IMR-90 (cell line): Measurements from ENCODE around the gene AAK1. TPM values are rescaled to one million over a fixed set of nuclear protein-coding genes. Genes with fewer than 3 reads are reported as not detected.

Experiments used
- ATAC-seq: fragments of 200-7000 bp; cut with Tn5 transposase; 2 replicates; pipeline ENCODE4 v1.9.1; 2020; ENCODE audit warnings: low read depth, mild to moderate bottlenecking, moderate library complexity
- BruUV-seq: library from RNA; stranded (reverse); fragments of 400-500 nt; replicated peaks from 2 replicates; lab custom pipeline; 2021; lab: Mats Ljungman, UMichigan
- CTCF ChIA-PET: fragments of 300-600 bp; formaldehyde crosslinking; extraction: SDS; loops from one replicate; lab custom pipeline; 2021; ENCODE audit warnings: antibody characterized with exemption; lab: Yijun Ruan, JAX
- POLR2A ChIA-PET: fragments of 300-600 bp; sonication (Branson Sonifier 250); formaldehyde crosslinking; loops from one replicate; lab custom pipeline; 2022; ENCODE audit warnings: antibody characterized with exemption; ENCODE audit not compliant: unreplicated experiment; lab: Charles Lee
- DNase-seq: peaks from one replicate; pipeline ENCODE4 v3.0.0; 2013
- H2AFZ ChIP-seq: replicated peaks from 2 replicates; pipeline ENCODE3; 2013; ENCODE audit warnings: low read length, mild to moderate bottlenecking; ENCODE audit not compliant: poor library complexity
- H2AK5ac ChIP-seq: 2 replicates; pipeline ENCODE4 v1.6.1; 2013; ENCODE audit warnings: low read depth, low read length, inconsistent platforms
- H2AK9ac ChIP-seq: replicated peaks from 2 replicates; pipeline ENCODE3; 2013; ENCODE audit warnings: mild to moderate bottlenecking, low read depth, low read length, moderate library complexity; ENCODE audit not compliant: poor library complexity
- H2BK120ac ChIP-seq: 2 replicates; pipeline ENCODE4 v1.6.1; 2013; ENCODE audit warnings: low read depth, low read length, inconsistent platforms
- H2BK15ac ChIP-seq: 3 replicates; pipeline ENCODE4 v1.6.1; 2013; ENCODE audit warnings: low read depth, low read length, inconsistent platforms
- H2BK20ac ChIP-seq: 2 replicates; pipeline ENCODE4 v1.6.1; 2013; ENCODE audit warnings: low read depth, mild to moderate bottlenecking, inconsistent platforms, low read length, moderate library complexity
- H2BK5ac ChIP-seq: 2 replicates; pipeline ENCODE4 v1.6.1; 2013; ENCODE audit warnings: mild to moderate bottlenecking, low read depth, low read length, inconsistent platforms; ENCODE audit not compliant: poor library complexity, severe bottlenecking
- H3K14ac ChIP-seq: replicated peaks from 2 replicates; pipeline ENCODE4 v1.6.1; 2013; ENCODE audit warnings: low read depth, low read length, inconsistent platforms
- H3K18ac ChIP-seq: 2 replicates; pipeline ENCODE4 v1.6.1; 2013; ENCODE audit warnings: low read depth, low read length, control low read depth
- H3K23ac ChIP-seq: 2 replicates; pipeline ENCODE4 v1.6.1; 2013; ENCODE audit warnings: low read depth, low read length, inconsistent platforms
- H3K27ac ChIP-seq: 2 replicates; pipeline ENCODE4 v1.5.1; 2013; ENCODE audit warnings: mild to moderate bottlenecking, control low read depth, low read length; ENCODE audit not compliant: insufficient read depth
- H3K27me3 ChIP-seq: 2 replicates; pipeline ENCODE4 v1.6.1; 2013; ENCODE audit warnings: low read length; ENCODE audit not compliant: control insufficient read depth, insufficient read depth
- H3K36me3 ChIP-seq: 2 replicates; pipeline ENCODE4 v1.6.1; 2013; ENCODE audit warnings: low read length, mixed read lengths; ENCODE audit not compliant: control insufficient read depth, insufficient read depth
- H3K4ac ChIP-seq: 2 replicates; pipeline ENCODE4 v1.6.1; 2013; ENCODE audit warnings: low read depth, low read length, inconsistent platforms
- H3K4me1 ChIP-seq: 2 replicates; pipeline ENCODE4 v1.6.1; 2013; ENCODE audit warnings: low read length, mixed read lengths; ENCODE audit not compliant: control insufficient read depth, insufficient read depth
- H3K4me2 ChIP-seq: 2 replicates; pipeline ENCODE4 v1.6.1; 2013; ENCODE audit warnings: low read depth, mild to moderate bottlenecking, control low read depth, low read length, moderate library complexity
- H3K4me3 ChIP-seq: 2 replicates; pipeline ENCODE4 v1.5.1; 2013; ENCODE audit warnings: low read depth, mild to moderate bottlenecking, control low read depth, low read length, moderate library complexity; ENCODE audit not compliant: insufficient read depth
- H3K56ac ChIP-seq: 2 replicates; pipeline ENCODE4 v1.6.1; 2013; ENCODE audit warnings: low read length, inconsistent platforms; ENCODE audit not compliant: insufficient read depth; ENCODE audit errors: extremely low read depth
- H3K79me1 ChIP-seq, 2 experiments: 2 replicates each; pipeline ENCODE4 v1.6.1; 2013; ENCODE audit warnings: low read length in 2 of 2, inconsistent platforms in 1 of 2, low read depth in 1 of 2
- H3K9ac ChIP-seq: 2 replicates; pipeline ENCODE4 v1.6.1; 2013; ENCODE audit warnings: low read depth, low read length, control low read depth
- H3K9me1 ChIP-seq: 2 replicates; pipeline ENCODE4 v1.6.1; 2013; ENCODE audit warnings: low read length, inconsistent platforms; ENCODE audit not compliant: insufficient read depth
- H3K9me3 ChIP-seq: 2 replicates; pipeline ENCODE4 v1.6.1; 2013; ENCODE audit warnings: low read length; ENCODE audit not compliant: control insufficient read depth, insufficient read depth
- H4K20me1 ChIP-seq: 2 replicates; pipeline ENCODE4 v1.6.1; 2013; ENCODE audit warnings: low read length, inconsistent platforms; ENCODE audit not compliant: insufficient read depth
- H4K5ac ChIP-seq: 2 replicates; pipeline ENCODE4 v1.6.1; 2013; ENCODE audit warnings: mild to moderate bottlenecking, low read depth, low read length, control low read depth
- H4K8ac ChIP-seq, 2 experiments: 2 replicates each; pipeline ENCODE4 v1.6.1; 2013; ENCODE audit warnings: low read depth in 2 of 2, low read length in 2 of 2, control low read depth in 1 of 2, inconsistent platforms in 1 of 2
- H4K91ac ChIP-seq: 2 replicates; pipeline ENCODE4 v1.6.1; 2013; ENCODE audit warnings: low read depth, low read length, inconsistent platforms; ENCODE audit not compliant: insufficient read depth
- CEBPB ChIP-seq: IDR thresholded peaks from 2 replicates; pipeline ENCODE4 v1.6.1; 2012; ENCODE audit warnings: low read depth, low read length, improper control_type of control experiment
- FOS ChIP-seq: fragments of 150-350 bp; IDR thresholded peaks from 2 replicates; pipeline ENCODE4 v1.6.1; 2016; ENCODE audit warnings: low read depth, low read length
- MXI1 ChIP-seq: IDR thresholded peaks from 2 replicates; pipeline ENCODE4 v1.6.1; 2012; ENCODE audit warnings: low read depth, mild to moderate bottlenecking, low read length, moderate library complexity, borderline replicate concordance
- POLR2A ChIP-seq: IDR thresholded peaks from 2 replicates; pipeline ENCODE4 v1.6.1; 2012; ENCODE audit warnings: mild to moderate bottlenecking, low read depth, low read length
- RCOR1 ChIP-seq: IDR thresholded peaks from 2 replicates; pipeline ENCODE4 v1.6.1; 2012; ENCODE audit warnings: mild to moderate bottlenecking, low read length, improper control_type of control experiment; ENCODE audit not compliant: insufficient replicate concordance
- WGBS, 2 experiments: methylation state at CpG; one replicate each; pipeline versions ENCODE4 v1.1.5 to v1.1.7; 2013; ENCODE audit warnings: missing lambda C conversion rate in 2 of 2; ENCODE audit not compliant: insufficient read length in 1 of 2; ENCODE audit errors: extremely low coverage in 2 of 2; 5-methylcytosine and 5-hydroxymethylcytosine counted together
- dilution Hi-C: fragments of 300-500 bp; cut with HindIII; formaldehyde crosslinking; loops from one replicate; pipeline ENCODE4 v1.14.3; 2018; ENCODE audit warnings: low sequenced_read_pairs; ENCODE audit not compliant: unreplicated experiment
- in situ Hi-C: fragments of 300-500 bp; cut with MboI; formaldehyde crosslinking; loops from 3 replicates; pipeline ENCODE4 v1.14.3; 2019; ENCODE audit warnings: low sequenced_read_pairs, inconsistent platforms, mixed read lengths
- intact Hi-C: fragments of 100-400 bp; cut with micrococcal nuclease; formaldehyde crosslinking; loops from 2 replicates; pipeline ENCODE4 v1.10.0; 2022
- polyA plus RNA-seq, 3 experiments: library from polyadenylated mRNA; depleted of rRNA; stranded (reverse); fragments of >200 nt; gene quantifications; 2 replicates each; pipeline ENCODE4 v1.2.3, GENCODE V29; 2012; ENCODE audit warnings: low replicate concordance in 1 of 3
- total RNA-seq: library from RNA; depleted of rRNA; stranded (reverse); fragments of >200 nt; gene quantifications from 2 replicates; pipeline ENCODE4 v1.2.3, GENCODE V29; 2012
- TF ChIP-seq, protein P1 (sequence below): conservative IDR thresholded peaks from 2 replicates; pipeline ENCODE4 v1.5.1; 2012; ENCODE audit warnings: mild to moderate bottlenecking, low read depth, low read length, improper control_type of control experiment
- TF ChIP-seq, protein P2 (sequence below): fragments of 150-350 bp; IDR thresholded peaks from 2 replicates; pipeline ENCODE4 v1.6.1; 2016; ENCODE audit warnings: low read depth, mild to moderate bottlenecking, low read length, moderate library complexity, borderline replicate concordance

Gene AAK1
- total and polyA plus RNA-seq, 2 of the 4 experiments (the other 2 are of a cell fraction), result 21.9 to 26.5 TPM

DNA sequence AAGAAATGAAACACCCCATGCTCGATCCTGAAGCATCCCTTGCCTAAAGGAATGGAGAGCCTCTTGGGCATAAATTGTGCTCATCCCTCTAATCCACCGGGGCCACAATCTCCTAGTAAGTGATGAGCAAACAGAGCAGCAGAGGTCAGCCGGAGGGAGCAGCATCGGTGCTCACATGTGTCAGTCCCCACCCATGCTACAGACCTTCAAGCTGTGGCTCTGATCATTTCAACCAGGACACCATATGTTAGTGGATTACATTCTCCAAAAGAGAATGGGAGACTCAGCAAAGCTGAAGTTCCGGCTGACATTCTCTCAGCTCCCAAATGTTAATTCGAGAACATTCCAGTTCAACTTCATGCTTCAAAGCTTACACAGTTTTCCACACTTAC is 75.6 kb downstream of the AAK1 start:
- H4K5ac ChIP-seq, result no peak overlapping the region
- peak overlapping the region; percentile 35; the same call in 1 of the 2 replicates for H2AK5ac ChIP-seq
- no peak overlapping the region; the same call in 1 of the 2 replicates for H3K27ac ChIP-seq
- dilution Hi-C loops, result no loop called here
- H3K18ac ChIP-seq, result peak overlapping the region; percentile 24; the same call in 1 of the 2 replicates
- no peak overlapping the region for H3K4me2 ChIP-seq
- peak overlapping the region; percentile 26; the same call in 1 of the 2 replicates for H3K56ac ChIP-seq
- peak overlapping the region; percentile 68 for H4K91ac ChIP-seq
- H2AFZ ChIP-seq, result no peak overlapping the region
- peak overlapping the region; percentile 54 for H2BK120ac ChIP-seq
- peak overlapping the region; percentile 71 for H3K14ac ChIP-seq
- peaks cover 65 to 94% of the 10 kb centered on the region in 2 experiments for H3K79me1 ChIP-seq
- H2BK20ac ChIP-seq, result peak overlapping the region; percentile 73
- in situ Hi-C loops, result loop anchor here (10.0 kb wide), 1 partner anchor 247 kb away; no protein-coding TSS in a partner anchor
- no peak overlapping the region for H3K9ac ChIP-seq
- peak overlapping the region; percentile 52 for H2AK9ac ChIP-seq
- H3K23ac ChIP-seq, result peak overlapping the region; percentile 73; the same call in 1 of the 2 replicates
- no peaks in the 10 kb centered on the region for H3K9me3 ChIP-seq
- H2BK15ac ChIP-seq, result peak overlapping the region; percentile 37; the same call in 2 of the 3 replicates
- H3K36me3 ChIP-seq, result peaks cover 2% of the 10 kb centered on the region; the same call in 1 of the 2 replicates
- H3K9me1 ChIP-seq, result peaks cover 46% of the 10 kb centered on the region
- no TSS peak for BruUV-seq
- intact Hi-C loops, result loop anchor here (5.0 kb wide), 1 partner anchor 74 kb away; the partner anchor contains the start of gene AAK1
- peaks cover 27% of the 10 kb centered on the region for H3K4me1 ChIP-seq
- H3K4ac ChIP-seq, result peak overlapping the region; percentile 59
- no peak for ATAC-seq
- H3K4me3 ChIP-seq, result no peak overlapping the region
- ChIA-PET CTCF (no interaction called here), POLR2A (no interaction called here)
- peak overlapping the region in 1 of 2 experiments; percentile 60; a peak in 2 of 4 replicates for H4K8ac ChIP-seq
- H3K27me3 ChIP-seq, result no peaks in the 10 kb centered on the region
- H4K20me1 ChIP-seq, result peaks cover 66% of the 10 kb centered on the region
- no CpG with 5 or more reads among the region's 6 CpGs for WGBS, 2 experiments
- DNase-seq, result no peak
- peak overlapping the region; percentile 71 for H2BK5ac ChIP-seq
- no peak for TF ChIP-seq FOS
- no peak for TF ChIP-seq RCOR1
- TF ChIP-seq POLR2A, result no peak
- no peak for TF ChIP-seq CEBPB
- TF ChIP-seq, protein P1, sequence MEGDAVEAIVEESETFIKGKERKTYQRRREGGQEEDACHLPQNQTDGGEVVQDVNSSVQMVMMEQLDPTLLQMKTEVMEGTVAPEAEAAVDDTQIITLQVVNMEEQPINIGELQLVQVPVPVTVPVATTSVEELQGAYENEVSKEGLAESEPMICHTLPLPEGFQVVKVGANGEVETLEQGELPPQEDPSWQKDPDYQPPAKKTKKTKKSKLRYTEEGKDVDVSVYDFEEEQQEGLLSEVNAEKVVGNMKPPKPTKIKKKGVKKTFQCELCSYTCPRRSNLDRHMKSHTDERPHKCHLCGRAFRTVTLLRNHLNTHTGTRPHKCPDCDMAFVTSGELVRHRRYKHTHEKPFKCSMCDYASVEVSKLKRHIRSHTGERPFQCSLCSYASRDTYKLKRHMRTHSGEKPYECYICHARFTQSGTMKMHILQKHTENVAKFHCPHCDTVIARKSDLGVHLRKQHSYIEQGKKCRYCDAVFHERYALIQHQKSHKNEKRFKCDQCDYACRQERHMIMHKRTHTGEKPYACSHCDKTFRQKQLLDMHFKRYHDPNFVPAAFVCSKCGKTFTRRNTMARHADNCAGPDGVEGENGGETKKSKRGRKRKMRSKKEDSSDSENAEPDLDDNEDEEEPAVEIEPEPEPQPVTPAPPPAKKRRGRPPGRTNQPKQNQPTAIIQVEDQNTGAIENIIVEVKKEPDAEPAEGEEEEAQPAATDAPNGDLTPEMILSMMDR, result no peak
- TF ChIP-seq, protein P2, sequence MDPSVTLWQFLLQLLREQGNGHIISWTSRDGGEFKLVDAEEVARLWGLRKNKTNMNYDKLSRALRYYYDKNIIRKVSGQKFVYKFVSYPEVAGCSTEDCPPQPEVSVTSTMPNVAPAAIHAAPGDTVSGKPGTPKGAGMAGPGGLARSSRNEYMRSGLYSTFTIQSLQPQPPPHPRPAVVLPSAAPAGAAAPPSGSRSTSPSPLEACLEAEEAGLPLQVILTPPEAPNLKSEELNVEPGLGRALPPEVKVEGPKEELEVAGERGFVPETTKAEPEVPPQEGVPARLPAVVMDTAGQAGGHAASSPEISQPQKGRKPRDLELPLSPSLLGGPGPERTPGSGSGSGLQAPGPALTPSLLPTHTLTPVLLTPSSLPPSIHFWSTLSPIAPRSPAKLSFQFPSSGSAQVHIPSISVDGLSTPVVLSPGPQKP, result no peak
- no peak for TF ChIP-seq MXI1
